Measurements from ENCODE around the gene KLF17. TPM values are rescaled to one million over a fixed set of nuclear protein-coding genes. Genes with fewer than 3 reads are reported as not detected.
"Not testable (repeated sequence)": the region's sequence is repeated elsewhere in the genome, so short reads cannot be mapped to it uniquely, and the experiment has no call there.

The KLF17 gene
- total RNA-seq, 2 experiments from 2014 or later: not detected

DNA sequence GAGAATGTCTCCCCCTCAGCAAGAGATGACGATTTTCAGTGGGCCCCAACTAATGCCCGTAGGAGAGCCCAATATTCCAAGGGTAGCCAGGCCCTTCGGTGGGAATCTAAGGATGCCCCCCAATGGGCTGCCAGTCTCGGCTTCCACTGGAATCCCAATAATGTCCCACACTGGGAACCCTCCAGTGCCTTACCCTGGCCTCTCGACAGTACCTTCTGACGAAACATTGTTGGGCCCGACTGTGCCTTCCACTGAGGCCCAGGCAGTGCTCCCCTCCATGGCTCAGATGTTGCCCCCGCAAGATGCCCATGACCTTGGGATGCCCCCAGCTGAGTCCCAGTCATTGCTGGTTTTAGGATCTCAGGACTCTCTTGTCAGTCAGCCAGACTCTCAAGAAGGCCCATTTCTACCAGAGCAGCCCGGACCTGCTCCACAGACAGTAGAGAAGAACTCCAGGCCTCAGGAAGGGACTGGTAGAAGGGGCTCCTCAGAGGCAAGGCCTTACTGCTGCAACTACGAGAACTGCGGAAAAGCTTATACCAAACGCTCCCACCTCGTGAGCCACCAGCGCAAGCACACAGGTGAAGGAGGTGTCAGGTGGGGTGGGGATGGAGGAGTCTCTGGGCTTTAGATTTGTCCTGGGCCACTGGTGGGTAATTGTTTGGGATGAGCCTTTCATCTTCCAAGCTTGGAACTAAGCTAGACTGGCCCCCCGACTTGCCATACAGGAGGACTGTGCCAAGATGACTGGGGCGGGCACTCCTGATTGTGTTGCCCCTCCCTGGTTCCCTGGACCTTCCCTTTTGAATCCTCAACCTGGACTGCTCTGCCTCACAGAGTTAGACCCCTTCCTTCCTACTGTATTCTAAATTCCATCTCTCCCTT is 11.2 kb downstream of the KLF17 start:
- Mint-ChIP-seq H3K27ac (no peak overlapping the region), H3K27me3 (peaks cover 16% of the 10 kb centered on the region), H3K4me3 (no peak overlapping the region)

GRCh38 chr1:44131411-44131810 is 12.8 kb downstream of the KLF17 start:
- Mint-ChIP-seq H3K27ac (no peak overlapping the region), H3K4me1 (no peaks in the 10 kb centered on the region), H3K27me3 (peaks cover 9% of the 10 kb centered on the region)

More for the DNA sequence above, 11.2 kb downstream of the KLF17 start:
- H3K9me3 Mint-ChIP-seq: no peaks in the 10 kb centered on the region
- no peak for DNase-seq
- H3K4me1 Mint-ChIP-seq: no peaks in the 10 kb centered on the region
- no peaks in the 10 kb centered on the region for H3K36me3 Mint-ChIP-seq

GRCh38 chr1:44134071-44134920 is 15.7 kb downstream of the KLF17 start:
- H3K4me3 Mint-ChIP-seq: no peak overlapping the region
- H3K27ac Mint-ChIP-seq: no peak overlapping the region
- DNase-seq: no peak
- H3K36me3 Mint-ChIP-seq: no peaks in the 10 kb centered on the region
- H3K9me3 Mint-ChIP-seq: no peaks in the 10 kb centered on the region
- no peaks in the 10 kb centered on the region for H3K4me1 Mint-ChIP-seq
- peaks cover 7% of the 10 kb centered on the region for H3K27me3 Mint-ChIP-seq

More at GRCh38 chr1:44131411-44131810, 12.8 kb downstream of the KLF17 start:
- DNase-seq: no peak
- Mint-ChIP-seq H3K4me3 (no peak overlapping the region), H3K9me3 (no peaks in the 10 kb centered on the region), H3K36me3 (no peaks in the 10 kb centered on the region)

DNA sequence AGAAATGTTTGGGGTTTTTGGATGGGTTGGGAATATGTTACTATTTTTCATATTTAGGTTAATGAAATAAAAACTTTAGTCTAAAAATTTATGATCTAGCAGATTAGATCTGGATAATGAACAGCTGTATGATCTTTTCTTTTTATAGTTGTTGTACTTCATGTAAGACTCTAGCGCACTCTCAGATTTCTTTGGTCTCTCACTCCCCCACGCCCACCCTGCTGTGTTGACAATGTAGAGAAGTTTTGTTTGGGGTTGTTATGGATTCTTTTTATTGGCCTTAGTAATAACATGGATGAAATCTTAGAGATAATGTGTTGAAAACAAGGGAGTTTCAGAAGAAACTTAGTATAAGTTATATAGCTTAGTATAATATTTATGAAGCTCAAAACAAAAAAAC is 17.3 kb downstream of the KLF17 start:
- Mint-ChIP-seq H3K36me3 (no peaks in the 10 kb centered on the region), H3K27me3 (peaks cover 7% of the 10 kb centered on the region), H3K27ac (no peak overlapping the region), H3K4me3 (no peak overlapping the region), H3K4me1 (no peaks in the 10 kb centered on the region), H3K9me3 (no peaks in the 10 kb centered on the region)
- no peak for DNase-seq

DNA sequence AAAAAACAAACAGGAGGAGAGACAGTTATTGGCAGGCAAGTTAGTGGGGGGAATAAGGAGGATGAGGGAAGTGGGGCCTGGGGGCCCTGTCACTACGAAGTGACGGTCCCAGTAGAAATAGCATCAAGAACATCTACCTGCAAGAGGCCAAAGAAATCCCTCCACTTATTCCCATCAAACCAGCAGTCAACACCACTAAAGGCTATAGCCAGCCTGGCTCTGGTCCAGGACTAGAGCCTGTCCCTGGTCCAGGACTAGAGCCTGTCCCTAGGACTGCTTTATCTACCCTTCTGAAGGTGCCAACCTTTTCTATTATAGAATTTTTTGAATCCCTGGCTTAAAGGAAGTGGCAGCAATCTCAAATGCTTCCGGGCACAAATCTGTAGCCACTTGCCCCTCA is 19.6 kb downstream of the KLF17 start:
- Mint-ChIP-seq H3K27me3 (peaks cover 6% of the 10 kb centered on the region), H3K4me1 (no peaks in the 10 kb centered on the region), H3K4me3 (no peak overlapping the region)

GRCh38 chr1:44139565-44139964 is 20.9 kb downstream of the KLF17 start:
- not testable (repeated sequence) for H3K4me3 Mint-ChIP-seq, H3K36me3 Mint-ChIP-seq, H3K4me1 Mint-ChIP-seq, DNase-seq, H3K9me3 Mint-ChIP-seq, H3K27ac Mint-ChIP-seq, H3K27me3 Mint-ChIP-seq

More for the DNA sequence above, 19.6 kb downstream of the KLF17 start:
- H3K9me3 Mint-ChIP-seq: no peaks in the 10 kb centered on the region
- no peak overlapping the region for H3K27ac Mint-ChIP-seq
- DNase-seq: no peak
- no peaks in the 10 kb centered on the region for H3K36me3 Mint-ChIP-seq

- peaks cover 12% of the 10 kb centered on the region for H3K9me3 Mint-ChIP-seq
- no peak within 1 kb of the TSS for H3K27ac Mint-ChIP-seq
Observed at GRCh38 chr1:44141531-44141930, 22.9 kb downstream of the KLF17 start, which contains the start of gene KLF18. KLF18 (minus strand) TSS chr1:44141631; CDS start chr1:44141631, 0 bp downstream.

GRCh38 chr1:44144962-44145756 is 26.5 kb downstream of the KLF17 start:
- Mint-ChIP-seq H3K36me3 (no peaks in the 10 kb centered on the region), H3K4me3 (no peak overlapping the region), H3K27ac (no peak overlapping the region), H3K27me3 (peaks cover 10% of the 10 kb centered on the region), H3K9me3 (peaks cover 13% of the 10 kb centered on the region), H3K4me1 (no peaks in the 10 kb centered on the region)
- DNase-seq: no peak

More at GRCh38 chr1:44141531-44141930, 22.9 kb downstream of the KLF17 start, which contains the start of gene KLF18:
- Mint-ChIP-seq H3K36me3 (no peaks in the 10 kb centered on the region), H3K27me3 (peaks cover 6% of the 10 kb centered on the region), H3K4me3 (no peak within 1 kb of the TSS), H3K4me1 (no peaks in the 10 kb centered on the region)
- DNase-seq: no peak

GRCh38 chr1:44146536-44147361 is 28.1 kb downstream of the KLF17 start:
- Mint-ChIP-seq H3K9me3 (peaks cover 13% of the 10 kb centered on the region), H3K27ac (no peak overlapping the region), H3K4me3 (no peak overlapping the region), H3K36me3 (no peaks in the 10 kb centered on the region), H3K27me3 (peaks cover 18% of the 10 kb centered on the region), H3K4me1 (no peaks in the 10 kb centered on the region)
- DNase-seq: no peak

DNA sequence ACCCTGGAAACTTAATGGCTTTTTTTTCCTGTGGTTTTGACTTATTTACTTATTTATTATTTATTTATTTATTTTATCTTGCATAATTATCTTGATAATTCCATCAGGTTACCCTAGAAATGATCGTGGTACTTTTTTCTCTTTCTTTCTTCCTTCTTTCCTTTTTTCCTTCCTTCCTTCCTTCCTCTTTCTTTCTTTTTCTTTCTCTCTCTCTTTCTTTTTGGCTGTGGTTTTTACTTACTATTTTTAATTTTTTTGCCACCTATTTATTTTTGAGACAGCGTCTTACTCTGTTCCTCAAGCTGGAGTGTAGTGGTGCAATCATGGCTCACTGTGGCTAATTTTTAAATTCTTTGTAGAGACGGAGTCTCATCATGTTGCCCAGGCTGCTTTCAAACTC is 29.0 kb downstream of the KLF17 start:
- Mint-ChIP-seq H3K27ac (no peak overlapping the region), H3K4me3 (no peak overlapping the region), H3K36me3 (no peaks in the 10 kb centered on the region), H3K9me3 (peaks cover 13% of the 10 kb centered on the region), H3K4me1 (no peaks in the 10 kb centered on the region), H3K27me3 (peaks cover 19% of the 10 kb centered on the region)
- no peak for DNase-seq

DNA sequence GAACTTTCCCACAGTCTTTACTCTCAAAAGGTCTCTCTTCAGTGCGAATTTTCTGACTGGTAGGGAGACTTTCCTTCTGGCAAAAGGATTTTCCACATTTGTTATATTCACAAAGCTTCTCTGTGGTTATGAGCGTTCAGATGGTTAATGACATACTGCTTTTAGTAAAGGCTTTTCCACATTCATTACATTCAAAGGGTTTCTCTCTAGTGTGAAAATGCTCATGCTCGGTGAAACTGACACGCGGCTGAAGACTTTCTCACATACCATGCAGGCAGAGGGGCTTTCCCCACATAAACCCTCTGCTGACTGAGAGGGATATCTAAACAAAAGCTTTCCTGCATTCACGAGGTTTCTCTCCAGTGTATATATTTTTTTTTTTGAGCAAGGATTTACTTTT is 32.7 kb downstream of the KLF17 start:
- Mint-ChIP-seq H3K4me3 (no peak overlapping the region), H3K27me3 (peaks cover 19% of the 10 kb centered on the region), H3K27ac (no peak overlapping the region), H3K36me3 (no peaks in the 10 kb centered on the region), H3K9me3 (peaks cover 3% of the 10 kb centered on the region), H3K4me1 (no peaks in the 10 kb centered on the region)
- no peak for DNase-seq

- no peak for DNase-seq
- no peaks in the 10 kb centered on the region for H3K9me3 Mint-ChIP-seq
- H3K27me3 Mint-ChIP-seq: peaks cover 19% of the 10 kb centered on the region
- H3K27ac Mint-ChIP-seq: no peak overlapping the region
- no peaks in the 10 kb centered on the region for H3K36me3 Mint-ChIP-seq
- H3K4me3 Mint-ChIP-seq: no peak overlapping the region
- H3K4me1 Mint-ChIP-seq: no peaks in the 10 kb centered on the region
Observed at GRCh38 chr1:44151808-44152207, 33.2 kb downstream of the KLF17 start.

DNA sequence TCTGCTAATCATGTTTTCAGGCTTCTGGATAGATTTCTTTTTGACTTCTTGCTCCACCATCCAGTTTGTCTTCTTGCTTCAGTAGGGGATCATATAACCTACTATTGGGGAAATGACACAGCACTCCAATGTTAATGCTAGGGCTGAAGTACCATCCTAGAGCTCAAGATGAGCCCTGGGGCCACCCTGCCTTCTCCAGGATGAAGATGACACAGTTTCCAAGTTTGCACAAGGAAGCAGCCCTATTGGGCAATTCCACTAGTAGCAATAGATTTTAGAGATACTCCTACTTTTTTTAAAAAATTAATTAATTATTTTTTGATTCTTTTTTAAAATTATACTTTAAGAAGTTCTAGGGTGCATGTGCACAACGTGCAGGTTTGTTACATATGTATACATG is 34.1 kb downstream of the KLF17 start:
- Mint-ChIP-seq H3K27me3 (peaks cover 19% of the 10 kb centered on the region), H3K4me1 (no peaks in the 10 kb centered on the region), H3K9me3 (no peaks in the 10 kb centered on the region), H3K36me3 (no peaks in the 10 kb centered on the region), H3K4me3 (no peak overlapping the region), H3K27ac (no peak overlapping the region)
- no peak for DNase-seq

DNA sequence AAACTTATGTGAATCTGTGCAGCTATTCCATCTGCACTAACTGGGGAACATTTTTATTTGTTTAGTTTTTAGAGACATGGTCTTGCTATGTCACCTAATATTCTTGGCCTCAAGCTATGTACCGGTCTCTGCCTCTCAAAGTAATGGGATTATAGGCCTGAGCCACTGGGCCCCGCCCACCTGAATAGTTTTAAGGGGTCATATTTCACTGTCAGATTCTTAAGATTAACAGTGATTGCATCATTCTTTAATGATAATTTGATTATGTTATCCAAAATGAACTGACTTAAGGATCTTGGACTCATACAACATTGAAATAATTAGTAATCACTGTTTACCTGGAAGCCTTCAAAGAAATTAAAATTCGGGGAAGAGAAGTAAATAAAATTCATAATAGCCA is 35.4 kb downstream of the KLF17 start:
- no peaks in the 10 kb centered on the region for H3K9me3 Mint-ChIP-seq
- DNase-seq: no peak
- H3K27me3 Mint-ChIP-seq: peaks cover 19% of the 10 kb centered on the region
- H3K4me1 Mint-ChIP-seq: no peaks in the 10 kb centered on the region
- H3K27ac Mint-ChIP-seq: no peak overlapping the region
- no peaks in the 10 kb centered on the region for H3K36me3 Mint-ChIP-seq
- no peak overlapping the region for H3K4me3 Mint-ChIP-seq

Measured in activated naive CD8-positive, alpha-beta T cell treated with anti-CD3 and anti-CD28 coated beads for 36 hours (primary cell).